ENCODE data around the gene OR5C1. TPM values are rescaled to one million over a fixed set of nuclear protein-coding genes. Genes with fewer than 3 reads are reported as not detected.

OR5C1 gene
- total RNA-seq, 1 donor from 2014 or later, result not detected

Other genes starting within 250 kb of the OR5C1 start
- gene OR1N2, start 235.8 kb upstream of the OR5C1 start, total RNA-seq, result not detected
- 0.85 TPM for gene OR1L8, start 205.5 kb upstream of the OR5C1 start, total RNA-seq
- not detected for gene OR1Q1, start 174.2 kb upstream of the OR5C1 start, total RNA-seq
- gene OR1B1, start 131.3 kb upstream of the OR5C1 start, total RNA-seq, result 0.36 TPM
- gene OR1L1, start 127.2 kb upstream of the OR5C1 start, total RNA-seq, result not detected
- not detected for gene OR1L3, start 113.8 kb upstream of the OR5C1 start, total RNA-seq
- gene OR1L4, start 64.9 kb upstream of the OR5C1 start, total RNA-seq, result not detected
- not detected for gene OR1L6, start 46.6 kb upstream of the OR5C1 start, total RNA-seq
- not detected for gene OR1K1, start 11.2 kb downstream of the OR5C1 start, total RNA-seq
- 21.9 TPM for gene PDCL, start 39.7 kb downstream of the OR5C1 start, total RNA-seq
- 62.7 TPM for gene RC3H2, start 116.4 kb downstream of the OR5C1 start, total RNA-seq
- 9.5 TPM for gene ZBTB6, start 124.4 kb downstream of the OR5C1 start, total RNA-seq
- gene ZBTB26, start 142.6 kb downstream of the OR5C1 start, total RNA-seq, result 10.0 TPM
- gene RABGAP1, start 152.1 kb downstream of the OR5C1 start, total RNA-seq, result 96.0 TPM
- gene GPR21, start 244.7 kb downstream of the OR5C1 start, total RNA-seq, result 3.3 TPM